H1 (cell line): ENCODE data around the gene SGK1. TPM values are rescaled to one million over a fixed set of nuclear protein-coding genes. Genes with fewer than 3 reads are reported as not detected.

Experiments
- CTCF ChIA-PET: fragments of 300-600 bp; sonication (Branson Sonifier 250); formaldehyde crosslinking; loops from one replicate; lab custom pipeline; 2021; ENCODE audit not compliant: partially characterized antibody; lab: Charles Lee
- POLR2A ChIA-PET: fragments of 300-600 bp; sonication (Branson Sonifier 250); formaldehyde crosslinking; loops from one replicate; lab custom pipeline; 2021; ENCODE audit warnings: inconsistent platforms; ENCODE audit not compliant: partially characterized antibody; lab: Charles Lee
- DNase-seq, 2 experiments: peaks; one replicate each; pipeline versions ENCODE4 v3.0.0 to v3.0.0-alpha.2; 2010 to 2022; ENCODE audit warnings: low spot score in 2 of 2, low read depth in 1 of 2, mixed read lengths in 1 of 2
- FAIRE-seq: peaks from 2 replicates; lab custom pipeline; 2011; peaks lifted over from hg19 to GRCh38; lab: Jason Lieb, UNC
- H2AFZ ChIP-seq: 2 replicates; pipeline ENCODE4 v1.8.1; 2012; ENCODE audit warnings: low read length, inconsistent platforms
- H2AK5ac ChIP-seq: 2 replicates; pipeline ENCODE4 v1.6.1; 2013; ENCODE audit warnings: low read depth, low read length
- H2BK120ac ChIP-seq: replicated peaks from 2 replicates; pipeline ENCODE3; 2013; ENCODE audit warnings: low read depth, low read length, inconsistent platforms
- H2BK12ac ChIP-seq: 2 replicates; pipeline ENCODE4 v1.6.1; 2013; ENCODE audit warnings: low read depth, low read length
- H2BK15ac ChIP-seq: 2 replicates; pipeline ENCODE4 v1.6.1; 2013; ENCODE audit warnings: low read length
- H2BK20ac ChIP-seq: 2 replicates; pipeline ENCODE4 v1.6.1; 2013; ENCODE audit warnings: low read length
- H2BK5ac ChIP-seq: 2 replicates; pipeline ENCODE4 v1.6.1; 2013; ENCODE audit warnings: low read depth, low read length
- H3K14ac ChIP-seq: 2 replicates; pipeline ENCODE4 v1.6.1; 2013; ENCODE audit warnings: inconsistent platforms; ENCODE audit not compliant: insufficient read length
- H3K18ac ChIP-seq: 2 replicates; pipeline ENCODE4 v1.6.1; 2013; ENCODE audit warnings: low read length; ENCODE audit errors: extremely low read depth
- H3K23ac ChIP-seq: 2 replicates; pipeline ENCODE4 v1.6.1; 2013; ENCODE audit warnings: inconsistent platforms; ENCODE audit not compliant: insufficient read length
- H3K23me2 ChIP-seq: 2 replicates; pipeline ENCODE4 v1.6.1; 2013; ENCODE audit warnings: low read depth, low read length
- H3K27ac ChIP-seq: 2 replicates; pipeline ENCODE4 v1.6.1; 2011; ENCODE audit warnings: low read depth, low read length, inconsistent platforms
- H3K27me3 ChIP-seq, 4 experiments: replicated peaks in 1 of 4; 1 replicate in 1 of 4; 2 replicates in 3 of 4; pipeline versions ENCODE4 v1.6.1 to v1.8.1; 2011 to 2013; ENCODE audit warnings: low read length in 3 of 4, mild to moderate bottlenecking in 3 of 4, inconsistent platforms in 2 of 4, mixed read lengths in 2 of 4, moderate library complexity in 1 of 4; ENCODE audit not compliant: control insufficient read depth in 3 of 4, insufficient read depth in 3 of 4; ENCODE audit errors: extremely low read depth in 1 of 4
- H3K36me3 ChIP-seq, 4 experiments: 2 replicates each; pipeline versions ENCODE4 v1.6.1 to v1.8.1; 2011 to 2013; ENCODE audit warnings: mild to moderate bottlenecking in 4 of 4, low read length in 3 of 4, moderate library complexity in 2 of 4, control low read depth in 1 of 4, inconsistent platforms in 1 of 4; ENCODE audit not compliant: insufficient read depth in 4 of 4, control insufficient read depth in 2 of 4
- H3K4ac ChIP-seq: replicated peaks from 2 replicates; pipeline ENCODE3; 2013; ENCODE audit warnings: low read length, low read depth, mixed read lengths, inconsistent platforms; ENCODE audit not compliant: insufficient read length
- H3K4me1 ChIP-seq, 4 experiments: replicated peaks in 1 of 4; 1 replicate in 1 of 4; 2 replicates in 3 of 4; pipeline versions ENCODE4 v1.6.1 to v1.8.1; 2011 to 2013; ENCODE audit warnings: low read length in 3 of 4, inconsistent platforms in 2 of 4, mixed read lengths in 1 of 4; ENCODE audit not compliant: insufficient read depth in 4 of 4, control insufficient read depth in 3 of 4
- H3K4me2 ChIP-seq, 2 experiments: 2 replicates each; pipeline versions ENCODE4 v1.6.1 to v1.8.1; 2011 to 2013; ENCODE audit warnings: low read depth in 2 of 2, low read length in 2 of 2, control low read depth in 1 of 2, inconsistent platforms in 1 of 2, mild to moderate bottlenecking in 1 of 2; ENCODE audit not compliant: insufficient read depth in 1 of 2
- H3K4me3 ChIP-seq, 4 experiments: fragments of 200-600, 300-600 bp in 1 of 4; sonication (generic), shearing (Covaris generic), sonication (Bioruptor Twin) in 1 of 4; 2 replicates each; pipeline versions ENCODE4 v1.5.1 to v1.8.1; 2011 to 2016; ENCODE audit warnings: low read length in 4 of 4, low read depth in 3 of 4, control low read depth in 2 of 4, inconsistent platforms in 2 of 4, mild to moderate bottlenecking in 2 of 4, mixed read lengths in 1 of 4, moderate library complexity in 1 of 4; ENCODE audit not compliant: insufficient read depth in 2 of 4; ENCODE audit errors: extremely low read depth in 1 of 4
- H3K56ac ChIP-seq: replicated peaks from 2 replicates; pipeline ENCODE3; 2013; ENCODE audit warnings: low read depth, mild to moderate bottlenecking, mixed read lengths, low read length, inconsistent platforms; ENCODE audit not compliant: insufficient read length
- H3K79me1 ChIP-seq: 2 replicates; pipeline ENCODE4 v1.6.1; 2013; ENCODE audit warnings: low read depth, low read length, control low read depth
- H3K79me2 ChIP-seq, 2 experiments: 2 replicates each; pipeline versions ENCODE4 v1.6.1 to v1.8.1; 2012 to 2013; ENCODE audit warnings: low read length in 2 of 2, mild to moderate bottlenecking in 2 of 2, inconsistent platforms in 1 of 2; ENCODE audit not compliant: insufficient read depth in 2 of 2, control insufficient read depth in 1 of 2
- H3K9ac ChIP-seq, 4 experiments: replicated peaks in 1 of 4; 1 replicate in 1 of 4; 2 replicates in 3 of 4; pipeline versions ENCODE4 v1.6.1 to v1.8.1; 2011 to 2013; ENCODE audit warnings: low read depth in 3 of 4, low read length in 3 of 4, control low read depth in 2 of 4, mild to moderate bottlenecking in 2 of 4, moderate library complexity in 2 of 4, inconsistent platforms in 1 of 4; ENCODE audit errors: extremely low read depth in 1 of 4
- H3K9me3 ChIP-seq, 2 experiments: 2 replicates each; pipeline versions ENCODE4 v1.6.1 to v1.8.1; 2012 to 2013; ENCODE audit warnings: mild to moderate bottlenecking in 2 of 2, moderate library complexity in 2 of 2, control low read depth in 1 of 2, inconsistent platforms in 1 of 2, low read depth in 1 of 2, low read length in 1 of 2, mixed read lengths in 1 of 2; ENCODE audit not compliant: insufficient read depth in 2 of 2
- H4K20me1 ChIP-seq, 2 experiments: replicated peaks in 1 of 2; 2 replicates each; pipeline versions ENCODE3 to v1.8.1; 2011 to 2013; ENCODE audit warnings: inconsistent platforms in 2 of 2, low read length in 2 of 2, mild to moderate bottlenecking in 1 of 2; ENCODE audit not compliant: insufficient read depth in 2 of 2, control insufficient read depth in 1 of 2
- H4K5ac ChIP-seq: 2 replicates; pipeline ENCODE4 v1.6.1; 2013; ENCODE audit warnings: low read length, low read depth, mixed read lengths, inconsistent platforms; ENCODE audit not compliant: insufficient read length
- H4K8ac ChIP-seq: 2 replicates; pipeline ENCODE4 v1.8.0; 2013; ENCODE audit warnings: mild to moderate bottlenecking, moderate library complexity, low read length, inconsistent platforms; ENCODE audit not compliant: insufficient read depth; ENCODE audit errors: extremely low read depth
- H4K91ac ChIP-seq: replicated peaks from 2 replicates; pipeline ENCODE3; 2013; ENCODE audit warnings: low read length, mixed read lengths, inconsistent platforms; ENCODE audit not compliant: insufficient read length
- BRCA1 ChIP-seq: IDR thresholded peaks from 2 replicates; pipeline ENCODE4 v1.6.1; 2012; ENCODE audit warnings: low read depth, low read length, improper control_type of control experiment
- CEBPB ChIP-seq: IDR thresholded peaks from 2 replicates; pipeline ENCODE4 v1.6.1; 2012; ENCODE audit warnings: low read depth, low read length
- CHD2 ChIP-seq: IDR thresholded peaks from 2 replicates; pipeline ENCODE4 v1.6.1; 2012; ENCODE audit warnings: low read length, improper control_type of control experiment
- HDAC2 ChIP-seq, 2 experiments: fragments of 300-600 bp in 1 of 2; sonication (generic) in 1 of 2; IDR thresholded peaks; 2 replicates each; pipeline ENCODE4 v1.6.1; 2011 to 2012; ENCODE audit warnings: low read depth in 2 of 2, low read length in 2 of 2, mild to moderate bottlenecking in 2 of 2, moderate library complexity in 2 of 2, borderline replicate concordance in 1 of 2, inconsistent platforms in 1 of 2
- JUN ChIP-seq: IDR thresholded peaks from 2 replicates; pipeline ENCODE4 v1.6.1; 2011; ENCODE audit warnings: low read depth, mild to moderate bottlenecking, improper control_type of control experiment, low read length
- KDM4A ChIP-seq: IDR thresholded peaks from one replicate; pipeline ENCODE4 v1.7.1; 2012; ENCODE audit warnings: low read depth, mild to moderate bottlenecking, moderate library complexity, low read length, inconsistent platforms; ENCODE audit not compliant: severe bottlenecking
- KDM5A ChIP-seq: fragments of 200-600 bp; IDR thresholded peaks from 2 replicates; pipeline ENCODE4 v1.7.1; 2012; ENCODE audit warnings: mild to moderate bottlenecking, low read length, inconsistent platforms, mixed read lengths
- PHF8 ChIP-seq: fragments of 200-600 bp; sonication (generic); conservative IDR thresholded peaks from 2 replicates; pipeline ENCODE4 v1.7.1; 2012; ENCODE audit warnings: low read depth, mild to moderate bottlenecking, inconsistent platforms, low read length, moderate library complexity
- RNF2 ChIP-seq: fragments of 200-900, 300-1000 bp; sonication (generic); IDR thresholded peaks from 2 replicates; pipeline ENCODE4 v1.7.1; 2016; ENCODE audit warnings: borderline replicate concordance, low read depth, mild to moderate bottlenecking, antibody characterized with exemption, low read length; ENCODE audit not compliant: poor library complexity, severe bottlenecking; ENCODE audit errors: missing control alignments
- SIRT6 ChIP-seq: IDR thresholded peaks from one replicate; pipeline ENCODE4 v1.7.1; 2012; ENCODE audit warnings: low read length, inconsistent platforms
- ZNF274 ChIP-seq: IDR thresholded peaks from 2 replicates; pipeline ENCODE4 v1.7.0; 2012; ENCODE audit warnings: low read length, borderline replicate concordance; ENCODE audit errors: extremely low read depth
- WGBS, 2 experiments: shearing (Covaris generic) in 1 of 2; methylation state at CpG; one replicate each; pipeline versions ENCODE4 v1.1.6 to v1.1.7; 2013 to 2015; ENCODE audit warnings: low lambda C conversion rate in 2 of 2, mixed read lengths in 2 of 2, inconsistent platforms in 1 of 2, low coverage in 1 of 2, missing lambda C conversion rate in 1 of 2; ENCODE audit not compliant: insufficient replicate concordance in 2 of 2, insufficient coverage in 1 of 2, insufficient read length in 1 of 2; ENCODE audit errors: extremely low coverage in 1 of 2, missing lambda C conversion rate in 1 of 2; 5-methylcytosine and 5-hydroxymethylcytosine counted together
- polyA plus RNA-seq, 7 experiments: library from polyadenylated mRNA; depleted of rRNA in 3 of 7; stranded (reverse) in 5 of 7; unstranded in 2 of 7; fragments of >200 nt in 5 of 7; fragments of 200-250 nt in 2 of 7; gene quantifications; 1 replicate in 5 of 7; 2 replicates in 1 of 7; 4 replicates in 1 of 7; pipeline versions ENCODE4 v1.2.1 to v1.2.3, GENCODE V29; 2011 to 2013; ENCODE audit warnings: missing spikeins in 2 of 7, mixed read lengths in 2 of 7
- total RNA-seq: library from RNA; stranded (reverse); fragmentation: NEBNext Ultra II Directional; extraction: Animal tissue kit (Norgen Biotek cat#: 25700); gene quantifications from 2 replicates; pipeline ENCODE4 v1.2.1, GENCODE V29; 2021
- TF ChIP-seq, protein P1 (sequence below): IDR thresholded peaks from 2 replicates; pipeline ENCODE4 v1.6.1; 2012; ENCODE audit warnings: inconsistent platforms
- TF ChIP-seq, protein P2 (sequence below): IDR thresholded peaks from 2 replicates; pipeline ENCODE4 v1.6.1; 2011; ENCODE audit warnings: low read depth, mild to moderate bottlenecking, low read length; ENCODE audit not compliant: insufficient read depth

SGK1 gene
- total and polyA plus RNA-seq, 2 of the 8 experiments (the other 6 are each of a cell fraction or from before 2014, with no cell fraction given) = 14.5 to 18.4 TPM

DNA sequence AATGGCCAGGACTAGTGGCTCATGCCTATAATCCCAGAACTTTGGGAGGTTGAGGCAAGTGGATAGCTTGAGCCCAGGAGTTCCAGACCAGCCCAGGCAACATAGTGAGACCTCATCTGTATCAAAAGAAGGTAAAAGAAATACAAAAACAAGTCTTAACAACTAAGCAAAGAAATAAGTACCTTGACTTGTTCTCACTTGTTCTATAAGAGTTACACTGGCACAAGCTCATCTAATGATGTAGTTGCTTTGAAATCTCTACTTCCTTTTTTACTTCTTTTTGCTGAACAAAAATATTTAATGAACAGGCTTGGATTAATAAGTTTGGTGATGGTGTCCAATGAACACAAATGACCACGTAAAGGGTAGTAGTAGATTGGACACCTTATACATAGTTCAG is 72.2 kb downstream of the SGK1 start:
- FAIRE-seq = no peak
- no peaks in the 10 kb centered on the region for H3K79me1 ChIP-seq
- no peak overlapping the region for H2BK5ac ChIP-seq
- H2AFZ ChIP-seq = no peak overlapping the region
- ChIA-PET POLR2A (no interaction called here), CTCF (no interaction called here)
- H3K27me3 ChIP-seq = no peaks in the 10 kb centered on the region
- H3K18ac ChIP-seq = no peak overlapping the region
- H2AK5ac ChIP-seq = no peak overlapping the region
- H3K23me2 ChIP-seq = no peaks in the 10 kb centered on the region
- H3K23ac ChIP-seq = no peak overlapping the region
- H2BK15ac ChIP-seq = no peak overlapping the region
- H3K56ac ChIP-seq = no peak overlapping the region
- no peak overlapping the region for H4K8ac ChIP-seq
- no peak for DNase-seq
- H3K36me3 ChIP-seq = no peaks in the 10 kb centered on the region
- H3K14ac ChIP-seq = no peak overlapping the region
- no peak overlapping the region for H3K27ac ChIP-seq
- H3K9ac ChIP-seq = no peak overlapping the region
- no peaks in the 10 kb centered on the region for H3K9me3 ChIP-seq
- no peak overlapping the region for H2BK120ac ChIP-seq
- H3K4me3 ChIP-seq = no peak overlapping the region
- H3K4me1 ChIP-seq = peaks cover 0 to 3% (median 1%) of the 10 kb centered on the region in 4 experiments; a peak in 3 of 7 replicates
- no peaks in the 10 kb centered on the region for H3K79me2 ChIP-seq
- 94% methylated on average over 1 of the region's 1 CpG; no CpG with 5 or more reads in 1 of the 2 experiments for WGBS, 2 experiments
- H2BK12ac ChIP-seq = no peak overlapping the region
- no peak overlapping the region for H3K4ac ChIP-seq
- no peaks in the 10 kb centered on the region for H4K20me1 ChIP-seq
- no peak overlapping the region for H2BK20ac ChIP-seq
- H3K4me2 ChIP-seq = no peak overlapping the region
- no peak overlapping the region for H4K5ac ChIP-seq
- H4K91ac ChIP-seq = no peak overlapping the region
- TF ChIP-seq PHF8 (no peak), KDM5A (no peak), SIRT6 (no peak), ZNF274 (no peak), HDAC2 (IDR thresholded peaks at IDR 0.05; ENCODE audit: borderline replicate concordance in 1 of 2, low read depth in 2 of 2, low read length in 2 of 2) (no peak), JUN (no peak), CHD2 (no peak), KDM4A (no peak), BRCA1 (no peak), RNF2 (no peak), CEBPB (no peak)
- TF ChIP-seq, protein P1, sequence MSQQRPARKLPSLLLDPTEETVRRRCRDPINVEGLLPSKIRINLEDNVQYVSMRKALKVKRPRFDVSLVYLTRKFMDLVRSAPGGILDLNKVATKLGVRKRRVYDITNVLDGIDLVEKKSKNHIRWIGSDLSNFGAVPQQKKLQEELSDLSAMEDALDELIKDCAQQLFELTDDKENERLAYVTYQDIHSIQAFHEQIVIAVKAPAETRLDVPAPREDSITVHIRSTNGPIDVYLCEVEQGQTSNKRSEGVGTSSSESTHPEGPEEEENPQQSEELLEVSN = no peak
- TF ChIP-seq, protein P2, sequence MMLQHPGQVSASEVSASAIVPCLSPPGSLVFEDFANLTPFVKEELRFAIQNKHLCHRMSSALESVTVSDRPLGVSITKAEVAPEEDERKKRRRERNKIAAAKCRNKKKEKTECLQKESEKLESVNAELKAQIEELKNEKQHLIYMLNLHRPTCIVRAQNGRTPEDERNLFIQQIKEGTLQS = no peak
